ENCODE measurements around the gene PTCRA.

- no peak for TF ChIP-seq CTCF (IDR thresholded peaks at IDR 0.05)
- no peak for TF ChIP-seq REST (IDR thresholded peaks at IDR 0.05; ENCODE audit: insufficient read depth in 1 of 2, low read depth in 2 of 2, low read length in 1 of 2)
- no peak for TF ChIP-seq SIN3A (IDR thresholded peaks at IDR 0.05; ENCODE audit: borderline replicate concordance, insufficient read depth, low read depth, low read length)
Measured at GRCh38 chr6:42968126-42968701, 52.4 kb downstream of the PTCRA start.
